Esophagus squamous epithelium (tissue), 5 donors: ENCODE data around the gene TLCD1. TPM values are rescaled to one million over a fixed set of nuclear protein-coding genes. Genes with fewer than 3 reads are reported as not detected.
"Not testable (repeated sequence)": the region's sequence is repeated elsewhere in the genome, so short reads cannot be mapped to it uniquely, and the experiment has no call there.

Experiments used
- DNase-seq: peaks from one replicate; lab custom pipeline; 2025; lab: John Stamatoyannopoulos, UW
- H3K27ac ChIP-seq, 4 donors: fragments of 200-600 bp; sonication (generic); one replicate each; pipeline ENCODE4 v1.5.1; 2016 to 2019; ENCODE audit warnings: mild to moderate bottlenecking in 1 of 4
- H3K27me3 ChIP-seq, 4 donors: fragments of 200-600 bp; sonication (generic); 1 replicate in 3 of 4; 2 replicates in 1 of 4; pipeline versions ENCODE4 v1.5.1 to v1.6.0; 2017 to 2021; ENCODE audit warnings: antibody characterized with exemption in 1 of 4
- H3K36me3 ChIP-seq, 3 donors: fragments of 200-600 bp; sonication (generic); one replicate each; pipeline ENCODE4 v1.5.1; 2016 to 2019
- H3K4me1 ChIP-seq, 3 donors: fragments of 200-600 bp; sonication (generic); one replicate each; pipeline ENCODE4 v1.5.1; 2017 to 2019
- H3K4me3 ChIP-seq, 4 donors: fragments of 200-600 bp; sonication (generic); 1 replicate in 3 of 4; 2 replicates in 1 of 4; pipeline ENCODE4 v1.5.1; 2016 to 2019; ENCODE audit warnings: mild to moderate bottlenecking in 2 of 4, moderate library complexity in 1 of 4
- H3K9me3 ChIP-seq, 3 donors: fragments of 200-600 bp; sonication (generic); one replicate each; pipeline ENCODE4 v1.5.1; 2016 to 2019
- CTCF ChIP-seq, 6 experiments: fragments of 450-650 bp in 4 of 6; fragments of 200-600 bp in 2 of 6; sonication (generic) in 2 of 6; IDR thresholded peaks; one replicate each; pipeline ENCODE4 v1.5.1; 2016 to 2019; ENCODE audit warnings: antibody characterized with exemption in 6 of 6, mild to moderate bottlenecking in 4 of 6, moderate library complexity in 4 of 6
- POLR2A ChIP-seq, 4 donors: fragments of 450-650 bp; IDR thresholded peaks; one replicate each; pipeline ENCODE4 v1.6.1; 2017; ENCODE audit warnings: antibody characterized with exemption in 4 of 4, mild to moderate bottlenecking in 4 of 4, moderate library complexity in 3 of 4
- WGBS, 2 donors: methylation state at CpG; one replicate each; pipeline ENCODE4 v1.1.5; 2018; 5-methylcytosine and 5-hydroxymethylcytosine counted together
- intact Hi-C: fragments of 100-400 bp; cut with DNase I; formaldehyde crosslinking; loops from one replicate; pipeline ENCODE4 v1.15.0; 2022
- total RNA-seq, 4 donors: library from RNA; depleted of rRNA; stranded (reverse); fragments of >200 nt; gene quantifications; one replicate each; pipeline ENCODE4 v1.1.0, GENCODE V29; 2016
- donor health status: DM: yes; HTN: yes; CAD: no.

The TLCD1 gene
- total RNA-seq, 4 donors from 2014 or later: 8.8 to 17.0 (median 13.0) TPM

DNA sequence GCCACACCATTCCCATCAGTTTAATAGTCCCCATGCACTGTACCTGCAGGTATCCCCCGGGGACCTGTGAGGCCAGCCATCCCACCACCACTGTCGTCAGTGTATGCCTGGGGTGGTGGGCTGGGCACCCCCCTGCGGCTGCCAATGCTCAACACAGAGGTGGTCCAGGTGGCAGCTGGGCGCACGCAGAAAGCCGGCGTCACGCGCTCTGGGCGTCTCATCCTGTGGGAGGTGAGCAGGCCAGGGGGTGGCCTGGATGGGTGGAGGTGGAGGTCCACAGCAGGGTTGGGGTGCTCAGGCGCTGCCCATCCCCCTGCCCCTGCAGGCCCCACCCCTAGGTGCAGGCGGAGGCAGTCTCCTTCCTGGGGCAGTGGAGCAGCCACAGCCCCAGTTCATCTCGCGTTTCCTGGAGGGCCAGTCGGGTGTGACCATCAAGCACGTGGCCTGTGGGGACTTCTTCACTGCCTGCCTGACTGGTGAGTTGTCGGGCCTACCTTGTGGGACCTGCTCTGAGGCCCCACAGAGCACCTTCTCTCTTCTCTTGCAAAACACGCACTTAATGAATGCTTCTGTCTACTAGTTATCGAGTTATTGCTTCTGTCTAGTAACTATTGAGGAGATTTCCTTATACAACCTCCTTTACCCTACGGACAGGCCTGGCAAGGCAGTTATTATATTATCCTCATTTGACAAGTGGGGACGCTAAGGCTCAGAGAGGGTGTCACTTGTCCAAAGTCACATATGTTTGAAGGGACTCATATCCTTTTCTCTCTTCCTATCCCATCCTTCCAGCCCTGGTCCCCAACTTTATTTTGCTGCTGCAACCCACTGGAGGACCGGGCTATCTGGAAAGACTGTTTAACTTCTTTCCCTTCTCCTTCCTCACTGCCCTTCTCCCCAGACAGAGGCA is 12.0 kb upstream of the TLCD1 start:
- Histone ChIP-seq H3K27me3 (no peaks in the 10 kb centered on the region), H3K9me3 (no peaks in the 10 kb centered on the region), H3K27ac (no peak overlapping the region), H3K4me3 (no peak overlapping the region), H3K4me1 (peaks cover under 1 to 41% (median 1%) of the 10 kb centered on the region in 3 donors), H3K36me3 (peaks cover 0 to 7% (median 0%) of the 10 kb centered on the region in 3 donors)
- 75 to 90% methylated on average over 6 to 8 of the region's 22 CpGs for WGBS, 2 donors
- no peak for DNase-seq
- intact Hi-C loops: no loop called here
- TF ChIP-seq CTCF (IDR thresholded peaks at IDR 0.05): no peak
- TF ChIP-seq POLR2A (IDR thresholded peaks at IDR 0.05): no peak

GRCh38 chr17:28737316-28737715 is 11.3 kb upstream of the TLCD1 start:
- DNase-seq: no peak
- Histone ChIP-seq H3K9me3 (no peaks in the 10 kb centered on the region), H3K27ac (no peak overlapping the region), H3K4me1 (peaks cover 0 to 34% (median 0%) of the 10 kb centered on the region in 3 donors), H3K27me3 (no peaks in the 10 kb centered on the region), H3K36me3 (peaks cover 0 to 7% (median 0%) of the 10 kb centered on the region in 3 donors), H3K4me3 (no peak overlapping the region)
- WGBS, 2 donors: 77 to 100% methylated on average over 1 to 3 of the region's 12 CpGs
- intact Hi-C loops: no loop called here
- no peak for TF ChIP-seq CTCF (IDR thresholded peaks at IDR 0.05)
- no peak for TF ChIP-seq POLR2A (IDR thresholded peaks at IDR 0.05)

GRCh38 chr17:28735913-28736769 is 10.1 kb upstream of the TLCD1 start:
- H3K4me3 ChIP-seq, H3K27ac ChIP-seq, H3K27me3 ChIP-seq, intact Hi-C loops, H3K9me3 ChIP-seq, H3K36me3 ChIP-seq, DNase-seq: not testable (repeated sequence)
- peaks cover 0 to 23% (median 0%) of the 10 kb centered on the region in 3 donors for H3K4me1 ChIP-seq
- 91% methylated on average over 5 to 7 of the region's 8 CpGs for WGBS, 2 donors

- Histone ChIP-seq H3K27ac (no peak overlapping the region), H3K36me3 (peaks cover 0 to 7% (median 0%) of the 10 kb centered on the region in 3 donors), H3K4me1 (peaks cover 0 to 17% (median 0%) of the 10 kb centered on the region in 3 donors), H3K9me3 (no peaks in the 10 kb centered on the region), H3K27me3 (no peaks in the 10 kb centered on the region), H3K4me3 (no peak overlapping the region)
- no peak for DNase-seq
- 37% methylated on average over 3 of the region's 5 CpGs; no CpG with 5 or more reads in 1 of the 2 donors for WGBS, 2 donors
- intact Hi-C loops: no loop called here
- no peak for TF ChIP-seq CTCF (IDR thresholded peaks at IDR 0.05)
- TF ChIP-seq POLR2A (IDR thresholded peaks at IDR 0.05): no peak
Observed at GRCh38 chr17:28735242-28735722, 9.2 kb upstream of the TLCD1 start.

DNA sequence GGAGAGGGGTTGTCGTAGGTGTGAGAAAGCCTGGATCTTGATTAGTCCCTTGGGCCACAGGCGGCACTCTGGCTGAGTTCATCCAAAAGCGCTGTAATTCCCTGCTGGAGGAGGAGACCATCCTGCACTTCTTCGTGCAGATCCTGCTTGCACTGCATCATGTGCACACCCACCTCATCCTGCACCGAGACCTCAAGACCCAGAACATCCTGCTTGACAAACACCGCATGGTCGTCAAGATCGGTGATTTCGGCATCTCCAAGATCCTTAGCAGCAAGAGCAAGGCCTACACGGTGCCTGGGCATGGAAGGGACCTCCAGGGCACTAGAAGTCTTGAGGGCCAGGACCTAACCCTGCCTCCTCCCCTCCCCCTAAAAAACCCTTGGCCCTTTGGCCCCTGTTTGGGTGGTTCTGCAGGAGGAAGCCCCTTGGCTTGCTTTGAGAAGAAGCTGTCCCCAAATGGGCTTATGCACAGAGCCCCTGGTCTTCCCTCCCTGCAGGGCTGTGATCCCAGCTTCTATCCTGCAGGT is 8.7 kb upstream of the TLCD1 start:
- intact Hi-C loops: no loop called here

More for the DNA sequence above, 8.7 kb upstream of the TLCD1 start:
- no peak overlapping the region for H3K4me3 ChIP-seq
- no peaks in the 10 kb centered on the region for H3K9me3 ChIP-seq
- no peak overlapping the region for H3K27ac ChIP-seq
- no peaks in the 10 kb centered on the region for H3K27me3 ChIP-seq
- H3K36me3 ChIP-seq: peaks cover 0 to 7% (median 0%) of the 10 kb centered on the region in 3 donors
- H3K4me1 ChIP-seq: peaks cover 0 to 17% (median 0%) of the 10 kb centered on the region in 3 donors
- DNase-seq: no peak
- 88 to 93% methylated on average over 3 to 10 of the region's 10 CpGs for WGBS, 2 donors
- TF ChIP-seq CTCF (IDR thresholded peaks at IDR 0.05): no peak
- TF ChIP-seq POLR2A (IDR thresholded peaks at IDR 0.05): no peak
